ENCODE results near the gene CFAP100.

- TF ChIP-seq CTCF (IDR thresholded peaks at IDR 0.05) (no peak), ZFX (IDR thresholded peaks at IDR 0.05; ENCODE audit: borderline replicate concordance) (no peak)
These were observed 73.6 kb downstream of the CFAP100 start for GRCh38 chr3:126468028-126468891.
